Posterior vena cava (tissue), 2 donors: Measurements from ENCODE around the gene FOXN3. TPM values are rescaled to one million over a fixed set of nuclear protein-coding genes. Genes with fewer than 3 reads are reported as not detected.
"Not testable (repeated sequence)": the region's sequence is repeated elsewhere in the genome, so short reads cannot be mapped to it uniquely, and the experiment has no call there.

ENCODE experiments used
- DNase-seq: peaks from one replicate; pipeline ENCODE4 v3.0.0-alpha.2; 2020; ENCODE audit warnings: low spot score
- intact Hi-C, 2 donors: fragments of 100-400 bp; cut with DNase I; formaldehyde crosslinking; loops; one replicate each; pipeline versions ENCODE4 v1.14.1 to v1.14.2; 2022 to 2023
- total RNA-seq, 2 donors: library from RNA; stranded (reverse); fragmentation: NEBNext Ultra II Directional; extraction: Animal tissue kit (Norgen Biotek cat#: 25700); gene quantifications; one replicate each; pipeline ENCODE4 v1.2.1, GENCODE V29; 2021
- donor health status: DM: yes; HTN: yes; CAD: no.
- donor health status: DM: yes; HTN: yes; CAD: no.

Gene FOXN3
- total RNA-seq, 2 donors from 2014 or later: 138 to 142 TPM

GRCh38 chr14:89178800-89179535, 238.1 kb downstream of the FOXN3 start:
- DNase-seq: no peak
- intact Hi-C loops: no loop called here

DNA sequence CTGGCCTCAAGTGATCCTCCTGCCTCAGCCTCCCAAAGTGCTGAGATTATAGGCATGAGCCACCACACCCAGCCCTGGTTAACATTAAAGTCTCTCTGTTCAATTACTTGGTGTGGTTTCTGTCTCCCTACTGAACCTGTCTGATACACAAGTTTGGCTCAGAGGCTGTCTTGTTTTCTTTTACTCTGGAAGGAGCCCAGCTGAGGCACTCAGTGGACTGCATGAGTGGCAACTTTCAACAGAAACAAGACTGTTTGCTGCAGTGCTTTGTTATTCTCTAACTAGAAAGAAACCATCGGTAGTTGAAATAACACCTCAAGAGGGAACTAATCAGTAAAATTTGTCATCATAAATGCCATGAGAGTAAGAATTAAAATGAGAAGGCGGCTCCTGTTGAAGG, 238.7 kb downstream of the FOXN3 start:
- DNase-seq: no peak
- intact Hi-C loops: no loop called here

DNA sequence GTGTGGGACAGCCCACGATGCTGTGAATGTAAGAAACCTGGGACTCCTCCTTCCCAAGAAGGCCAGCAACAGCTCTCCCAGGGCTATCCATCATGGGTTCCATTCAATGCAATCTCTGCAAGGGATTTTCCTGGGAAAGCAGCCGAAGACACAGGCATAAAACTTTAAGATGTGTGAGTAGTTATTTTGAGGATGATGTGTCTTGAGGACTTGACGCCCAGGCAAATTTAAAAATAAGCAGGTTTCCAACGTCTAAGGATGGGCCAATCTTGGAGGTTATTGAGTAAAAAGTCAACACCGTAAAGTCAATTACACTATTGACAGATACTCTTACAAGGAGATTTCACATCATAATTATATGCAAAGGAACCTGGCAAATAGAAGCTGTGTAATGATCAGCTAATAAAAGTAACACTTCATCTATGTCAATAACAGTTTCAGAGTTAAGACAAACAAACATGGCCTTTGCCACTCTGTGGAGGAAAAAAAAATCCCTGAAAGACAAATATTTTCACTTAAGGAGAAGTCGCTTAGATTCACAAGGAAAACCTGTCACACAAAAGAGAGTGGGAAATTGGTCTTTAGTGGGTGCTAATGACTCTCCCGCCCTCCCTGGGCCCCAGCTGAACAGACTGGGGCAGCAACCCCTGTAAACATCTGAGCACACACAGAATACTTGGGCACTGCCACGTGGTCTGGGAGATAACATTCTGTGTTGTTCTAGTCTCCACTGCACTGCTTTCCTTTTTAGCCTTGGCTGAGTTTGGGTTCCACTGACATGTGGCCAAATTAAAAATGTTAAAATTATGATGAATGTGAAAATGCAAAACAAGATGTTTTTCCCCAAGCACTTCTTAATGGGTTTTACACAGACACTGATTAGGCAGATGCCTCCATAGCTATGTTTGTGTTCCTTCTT, 240.9 kb downstream of the FOXN3 start:
- intact Hi-C loops: no loop called here
- DNase-seq: no peak

GRCh38 chr14:89171628-89172027, 245.4 kb downstream of the FOXN3 start:
- DNase-seq: no peak
- intact Hi-C loops: no loop called here

GRCh38 chr14:89171168-89171567, 245.9 kb downstream of the FOXN3 start:
- intact Hi-C loops: no loop called here

DNA sequence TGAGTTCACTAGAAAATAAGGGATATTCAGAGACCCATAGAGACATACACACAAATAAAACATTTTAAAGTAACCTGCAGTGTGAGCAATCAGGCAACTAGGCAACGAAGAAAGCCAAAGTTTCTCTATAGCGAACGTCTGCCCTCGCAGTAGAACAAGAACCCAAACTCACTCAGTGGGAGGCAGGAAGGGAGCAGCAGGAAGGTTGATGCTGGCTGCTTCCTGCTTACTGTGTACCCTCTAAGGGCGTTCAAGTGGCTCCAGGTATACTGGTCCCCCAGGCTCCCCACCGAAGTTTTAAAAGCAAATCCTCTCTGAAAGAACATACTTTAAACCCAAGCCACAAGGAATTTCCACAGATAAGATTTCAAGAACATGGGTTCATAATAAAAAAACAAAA, 249.3 kb downstream of the FOXN3 start:
- no peak for DNase-seq
- intact Hi-C loops: no loop called here

More at GRCh38 chr14:89171168-89171567, 245.9 kb downstream of the FOXN3 start:
- DNase-seq: no peak

DNA sequence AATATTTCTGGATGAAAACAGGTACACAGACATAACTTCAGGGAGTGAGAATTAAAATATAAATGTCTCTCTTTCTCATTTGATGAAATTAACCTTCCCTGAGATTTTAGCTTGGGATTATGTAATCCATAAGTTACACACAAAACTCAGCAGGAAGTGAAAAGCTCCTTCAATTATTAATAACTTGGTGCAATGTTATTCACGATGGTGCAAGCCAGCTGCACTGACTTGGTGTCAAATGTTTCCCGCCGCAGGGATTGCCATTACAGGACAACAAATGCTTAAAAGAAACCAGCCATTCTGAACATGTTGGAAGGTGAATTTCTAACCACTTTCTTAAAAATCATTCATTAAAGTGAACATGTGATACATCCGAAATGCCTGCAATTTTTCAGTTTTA, 250.4 kb downstream of the FOXN3 start:
- intact Hi-C loops: no loop called here

GRCh38 chr14:89165189-89166181, 251.5 kb downstream of the FOXN3 start:
- DNase-seq: no peak

More for the DNA sequence above, 250.4 kb downstream of the FOXN3 start:
- DNase-seq: no peak

GRCh38 chr14:89164168-89165073, 252.6 kb downstream of the FOXN3 start:
- no peak for DNase-seq
- intact Hi-C loops: loop anchor here in 1 of 2 donors (1.0 kb wide), 1 partner anchor 31 kb away; no protein-coding TSS in a partner anchor

More at GRCh38 chr14:89165189-89166181, 251.5 kb downstream of the FOXN3 start:
- intact Hi-C loops: loop anchor here in 1 of 2 donors (1.0 kb wide), 1 partner anchor 30 kb away; no protein-coding TSS in a partner anchor

DNA sequence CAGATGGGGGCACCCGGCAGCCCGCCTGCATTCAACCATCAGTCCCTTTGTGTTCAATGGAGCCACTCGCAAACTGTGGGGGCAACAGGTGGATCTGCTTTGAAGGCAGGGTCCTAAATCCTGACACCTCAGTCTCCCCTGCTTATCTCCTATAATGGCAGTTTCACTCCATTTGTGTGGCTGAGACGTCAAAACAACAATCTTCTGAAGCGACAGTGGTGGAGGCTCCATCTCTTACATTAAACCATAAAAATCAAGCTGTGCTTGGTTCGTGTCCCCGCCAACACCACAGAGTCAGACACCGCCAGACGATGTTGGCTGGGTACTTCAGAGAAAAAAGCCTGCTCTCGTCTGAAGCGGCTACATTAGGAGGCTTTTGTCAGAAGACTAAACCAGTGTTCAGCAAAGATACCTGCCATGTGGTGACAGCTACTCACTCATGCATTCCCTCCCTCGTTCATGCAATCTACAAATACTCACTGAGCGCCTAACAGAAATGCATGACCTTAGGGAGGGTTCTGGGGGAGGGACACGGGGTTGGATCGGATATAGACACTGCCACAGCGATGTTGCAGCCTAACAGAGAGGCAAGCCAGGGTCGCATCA, 253.9 kb downstream of the FOXN3 start:
- intact Hi-C loops: no loop called here
- DNase-seq: no peak

GRCh38 chr14:89162586-89162985, 254.4 kb downstream of the FOXN3 start:
- DNase-seq: no peak

GRCh38 chr14:89160437-89160836, 256.6 kb downstream of the FOXN3 start:
- intact Hi-C loops: no loop called here
- DNase-seq: no peak

More at GRCh38 chr14:89162586-89162985, 254.4 kb downstream of the FOXN3 start:
- intact Hi-C loops: no loop called here

DNA sequence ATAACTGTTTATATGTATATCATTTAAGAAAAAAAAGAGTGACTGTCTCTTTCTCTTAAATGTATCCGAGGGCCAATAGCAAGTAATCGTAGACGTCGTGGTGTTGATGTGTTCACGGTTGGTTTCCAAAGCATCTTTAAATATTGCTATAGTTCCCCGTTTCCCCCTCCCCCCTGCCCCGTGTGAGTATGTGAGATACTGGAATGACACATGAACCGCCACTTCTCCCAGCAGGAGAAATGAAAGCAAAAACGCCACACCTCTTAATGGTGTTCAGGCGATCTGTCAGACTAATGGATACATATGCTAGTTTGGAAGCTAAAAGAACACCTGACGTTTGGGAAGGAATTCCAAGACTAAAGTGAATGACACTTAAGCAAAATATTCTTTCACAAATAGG, 258.3 kb downstream of the FOXN3 start:
- no peak for DNase-seq
- intact Hi-C loops: no loop called here

- intact Hi-C loops, DNase-seq: not testable (repeated sequence)
These were observed 258.9 kb downstream of the FOXN3 start for GRCh38 chr14:89158104-89158503.

- intact Hi-C loops: no loop called here
- DNase-seq: no peak
These were observed 261.5 kb downstream of the FOXN3 start for GRCh38 chr14:89155491-89155890.

- intact Hi-C loops, DNase-seq: not testable (repeated sequence)
These were observed 265.3 kb downstream of the FOXN3 start for GRCh38 chr14:89151693-89152092.

GRCh38 chr14:89146274-89146673, 270.8 kb downstream of the FOXN3 start:
- DNase-seq: no peak
- intact Hi-C loops: no loop called here

DNA sequence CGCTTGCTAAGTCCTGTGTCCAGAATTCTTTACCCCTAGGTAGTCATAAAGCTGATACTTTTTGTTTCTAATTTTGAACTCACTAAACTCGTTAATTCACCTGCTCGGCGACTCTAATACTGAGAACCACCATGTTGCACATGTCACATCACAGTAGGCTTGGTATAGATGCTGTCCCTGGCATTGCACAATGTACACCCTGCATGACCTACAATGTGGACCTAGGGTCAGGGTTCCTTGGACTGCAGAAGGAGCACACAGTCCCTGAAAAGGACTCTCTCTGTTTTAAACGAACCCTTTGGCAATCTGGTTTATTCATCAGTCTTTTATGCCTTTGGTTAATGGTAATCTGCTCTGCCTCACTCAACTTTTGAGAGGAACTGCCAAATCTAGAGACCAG, 272.4 kb downstream of the FOXN3 start:
- intact Hi-C loops: no loop called here

More for the DNA sequence above, 272.4 kb downstream of the FOXN3 start:
- no peak for DNase-seq
